Measurements from ENCODE around the gene TRPC1. TPM values are rescaled to one million over a fixed set of nuclear protein-coding genes. Genes with fewer than 3 reads are reported as not detected.

TRPC1 gene
- total RNA-seq, 1 experiment from 2014 or later, result 3.8 TPM

DNA sequence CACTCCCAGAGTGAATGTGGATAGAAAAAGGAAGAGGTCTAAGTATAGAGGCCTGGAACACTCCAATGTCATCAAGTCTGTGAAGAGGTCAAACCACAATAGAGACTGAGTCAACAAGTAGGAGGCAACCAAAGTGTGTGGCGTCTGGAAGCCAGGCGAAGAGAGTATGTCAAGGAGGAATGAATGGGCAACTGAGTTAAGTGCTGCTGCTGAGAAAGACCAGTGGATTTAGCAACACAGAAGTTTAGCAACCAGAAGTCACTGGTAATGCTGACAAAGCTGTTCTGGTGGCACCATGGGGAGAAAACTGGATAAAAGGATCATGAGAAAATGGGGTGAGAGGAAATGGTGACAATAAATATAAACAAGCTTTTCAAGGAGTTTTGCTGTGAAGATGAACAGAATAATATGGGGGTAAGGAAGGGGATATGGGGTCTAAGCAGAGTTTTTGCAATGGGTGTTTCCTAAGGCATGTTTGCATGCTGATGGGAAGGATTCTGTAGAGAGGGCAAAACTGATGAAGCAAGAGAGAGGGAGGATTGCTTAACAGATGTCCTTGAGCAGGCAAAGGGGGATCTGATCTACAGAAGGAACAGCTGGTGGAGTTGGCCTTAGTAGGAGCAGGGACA, 126.7 kb downstream of the TRPC1 start:
- H3K27ac ChIP-seq, result peak overlapping the region; percentile 78
- ChIA-PET CTCF (no interaction called here), POLR2A (ENCODE audit: unreplicated experiment) (interaction anchor here (0.6 kb wide), 1 partner anchor 9 kb away, joined by 9 read pairs; no protein-coding TSS in a partner anchor)
- no peaks in the 10 kb centered on the region for H3K27me3 ChIP-seq (ENCODE audit: insufficient read depth, low read depth)
- H3K79me2 ChIP-seq (ENCODE audit: low read depth), result no peaks in the 10 kb centered on the region
- intact Hi-C loops (cut with micrococcal nuclease; ENCODE audit: unreplicated experiment), result no loop called here
- H3K9me3 ChIP-seq (ENCODE audit: insufficient read depth, low read depth), result no peaks in the 10 kb centered on the region
- DNase-seq, result peak; percentile 71 to 94
- no peaks in the 10 kb centered on the region for H3K36me3 ChIP-seq (ENCODE audit: low read depth)
- H3K4me2 ChIP-seq, result peak overlapping the region; percentile 36
- H3K4me1 ChIP-seq (replicated peaks; ENCODE audit: insufficient read depth), result peaks cover 53% of the 10 kb centered on the region
- H4K20me1 ChIP-seq (ENCODE audit: insufficient read depth), result no peaks in the 10 kb centered on the region
- TF ChIP-seq, protein P1, sequence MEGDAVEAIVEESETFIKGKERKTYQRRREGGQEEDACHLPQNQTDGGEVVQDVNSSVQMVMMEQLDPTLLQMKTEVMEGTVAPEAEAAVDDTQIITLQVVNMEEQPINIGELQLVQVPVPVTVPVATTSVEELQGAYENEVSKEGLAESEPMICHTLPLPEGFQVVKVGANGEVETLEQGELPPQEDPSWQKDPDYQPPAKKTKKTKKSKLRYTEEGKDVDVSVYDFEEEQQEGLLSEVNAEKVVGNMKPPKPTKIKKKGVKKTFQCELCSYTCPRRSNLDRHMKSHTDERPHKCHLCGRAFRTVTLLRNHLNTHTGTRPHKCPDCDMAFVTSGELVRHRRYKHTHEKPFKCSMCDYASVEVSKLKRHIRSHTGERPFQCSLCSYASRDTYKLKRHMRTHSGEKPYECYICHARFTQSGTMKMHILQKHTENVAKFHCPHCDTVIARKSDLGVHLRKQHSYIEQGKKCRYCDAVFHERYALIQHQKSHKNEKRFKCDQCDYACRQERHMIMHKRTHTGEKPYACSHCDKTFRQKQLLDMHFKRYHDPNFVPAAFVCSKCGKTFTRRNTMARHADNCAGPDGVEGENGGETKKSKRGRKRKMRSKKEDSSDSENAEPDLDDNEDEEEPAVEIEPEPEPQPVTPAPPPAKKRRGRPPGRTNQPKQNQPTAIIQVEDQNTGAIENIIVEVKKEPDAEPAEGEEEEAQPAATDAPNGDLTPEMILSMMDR (conservative IDR thresholded peaks at IDR 0.05), result no peak
- TF ChIP-seq EZH2 (IDR thresholded peaks at IDR 0.05; ENCODE audit: low read depth), result no peak
- no peak overlapping the region for H3K4me3 ChIP-seq
- no peaks in the 10 kb centered on the region for H3K9me2 ChIP-seq (ENCODE audit: insufficient read depth)
- H3F3A ChIP-seq (ENCODE audit: insufficient read depth, low read depth), result peaks cover 26% of the 10 kb centered on the region
- H2AFZ ChIP-seq, result no peak overlapping the region
- no TSS peak for BruUV-seq (replicated peaks)

DNA sequence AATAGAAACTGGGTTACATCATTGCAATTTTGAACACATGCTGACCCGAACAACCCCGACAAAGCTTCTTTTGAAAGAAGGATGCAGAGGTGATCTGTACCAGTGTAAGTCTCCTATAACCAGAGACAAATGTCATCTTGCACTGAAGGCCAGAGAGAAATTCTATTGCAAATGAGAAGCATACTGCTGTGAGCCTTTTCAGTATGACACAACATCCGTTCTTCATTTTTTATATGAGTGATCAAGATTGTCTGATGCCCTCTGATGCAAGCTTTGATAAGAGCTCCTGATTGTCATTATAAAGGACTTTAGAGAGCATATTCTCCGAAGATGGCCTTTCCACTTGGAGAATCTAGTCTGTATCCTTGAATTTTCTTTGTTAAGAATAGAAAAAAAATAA, 128.2 kb downstream of the TRPC1 start:
- Histone ChIP-seq H3K9me3 (ENCODE audit: insufficient read depth, low read depth) (no peaks in the 10 kb centered on the region), H3K27ac (no peak overlapping the region), H3K27me3 (ENCODE audit: insufficient read depth, low read depth) (no peaks in the 10 kb centered on the region), H2AFZ (no peak overlapping the region), H3K79me2 (ENCODE audit: low read depth) (no peaks in the 10 kb centered on the region), H4K20me1 (ENCODE audit: insufficient read depth) (no peaks in the 10 kb centered on the region), H3K4me2 (no peak overlapping the region), H3K4me1 (replicated peaks; ENCODE audit: insufficient read depth) (peaks cover 53% of the 10 kb centered on the region), H3F3A (ENCODE audit: insufficient read depth, low read depth) (peaks cover 26% of the 10 kb centered on the region), H3K9me2 (ENCODE audit: insufficient read depth) (no peaks in the 10 kb centered on the region), H3K36me3 (ENCODE audit: low read depth) (no peaks in the 10 kb centered on the region), H3K4me3 (no peak overlapping the region)
- CTCF ChIA-PET, result interaction anchor here (0.6 kb wide), 1 partner anchor 11 kb away, joined by 4 read pairs; no protein-coding TSS in a partner anchor
- POLR2A ChIA-PET (ENCODE audit: unreplicated experiment), result no interaction called here
- TF ChIP-seq, protein P1 (conservative IDR thresholded peaks at IDR 0.05), result no peak
- TF ChIP-seq EZH2 (IDR thresholded peaks at IDR 0.05; ENCODE audit: low read depth), result no peak
- intact Hi-C loops (cut with micrococcal nuclease; ENCODE audit: unreplicated experiment), result loop anchor here (2.0 kb wide), 1 partner anchor 17 kb away; no protein-coding TSS in a partner anchor
- DNase-seq, result no peak
- BruUV-seq (replicated peaks), result no TSS peak

DNA sequence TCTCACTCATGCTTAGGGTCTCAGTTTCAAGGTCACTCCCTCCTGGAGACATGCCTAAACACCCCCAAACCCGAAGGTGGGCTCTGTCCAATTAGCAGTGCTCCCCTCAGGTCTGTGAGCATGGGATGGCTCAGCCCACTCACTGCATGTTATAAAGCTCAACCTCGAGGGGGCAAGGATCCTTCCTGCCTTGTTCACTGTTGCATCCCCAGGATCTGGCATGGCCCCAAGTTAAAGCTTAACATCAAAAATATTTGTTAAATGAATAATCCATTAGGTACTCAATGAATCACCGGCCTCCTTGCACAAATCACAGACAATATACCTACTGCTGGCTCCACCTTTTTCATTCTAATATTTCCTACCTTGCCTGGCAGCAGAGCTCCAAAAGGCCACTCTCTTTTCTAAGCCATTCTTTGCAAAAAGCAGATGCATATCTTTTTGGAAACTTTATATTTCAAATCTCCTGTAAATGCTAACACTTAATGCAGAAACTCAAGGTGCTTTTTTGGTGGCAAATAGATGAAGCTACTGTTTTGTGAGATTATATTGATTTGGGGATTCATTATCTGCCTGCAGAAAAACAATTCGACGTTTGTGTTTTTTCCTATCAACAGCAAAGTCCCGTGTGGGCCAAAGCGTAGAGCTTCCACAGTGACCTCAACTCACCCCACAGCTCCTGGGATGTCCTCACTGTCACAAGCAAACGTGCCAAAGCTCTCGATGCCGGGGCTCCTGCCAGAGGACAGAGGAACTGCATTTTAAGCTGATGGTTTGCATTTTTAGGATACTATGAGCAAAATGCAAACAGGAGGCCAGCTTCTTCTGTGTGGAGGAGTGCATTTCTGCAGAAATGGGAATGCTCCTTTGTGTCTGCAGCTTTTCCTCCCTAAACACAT, 129.7 kb downstream of the TRPC1 start:
- H3K4me1 ChIP-seq (replicated peaks; ENCODE audit: insufficient read depth), result peaks cover 53% of the 10 kb centered on the region
- no peaks in the 10 kb centered on the region for H4K20me1 ChIP-seq (ENCODE audit: insufficient read depth)
- peak; percentile 66 to 89 for DNase-seq
- no TSS peak for BruUV-seq (replicated peaks)
- H2AFZ ChIP-seq, result no peak overlapping the region
- ChIA-PET CTCF (interaction anchor here (0.5 to 0.8 kb wide), 3 partner anchors 10 to 229 kb away, joined by 3 to 8 read pairs (median 5); no protein-coding TSS in a partner anchor), POLR2A (ENCODE audit: unreplicated experiment) (interaction anchor here (0.6 to 0.8 kb wide), 3 partner anchors 9 to 146 kb away, joined by 3 to 14 read pairs (median 4); no protein-coding TSS in a partner anchor)
- H3K9me3 ChIP-seq (ENCODE audit: insufficient read depth, low read depth), result no peaks in the 10 kb centered on the region
- H3K79me2 ChIP-seq (ENCODE audit: low read depth), result no peaks in the 10 kb centered on the region
- TF ChIP-seq EZH2 (IDR thresholded peaks at IDR 0.05; ENCODE audit: low read depth), result no peak
- TF ChIP-seq, protein P1 (conservative IDR thresholded peaks at IDR 0.05), result no peak
- no peaks in the 10 kb centered on the region for H3K36me3 ChIP-seq (ENCODE audit: low read depth)
- no peak overlapping the region for H3K27ac ChIP-seq
- no peaks in the 10 kb centered on the region for H3K27me3 ChIP-seq (ENCODE audit: insufficient read depth, low read depth)
- no peak overlapping the region for H3K4me3 ChIP-seq
- H3F3A ChIP-seq (ENCODE audit: insufficient read depth, low read depth), result peaks cover 26% of the 10 kb centered on the region
- intact Hi-C loops (cut with micrococcal nuclease; ENCODE audit: unreplicated experiment), result loop anchor here (2.0 kb wide), 1 partner anchor 15 kb away; no protein-coding TSS in a partner anchor
- H3K4me2 ChIP-seq, result peak overlapping the region; percentile 60
- H3K9me2 ChIP-seq (ENCODE audit: insufficient read depth), result no peaks in the 10 kb centered on the region
